GM06990 (cell line): ENCODE data around the gene FSTL1.

Experiments used
- DNase-seq: peaks from one replicate; pipeline ENCODE4 v3.0.0-alpha.2; 2011; ENCODE audit not compliant: insufficient read length; ENCODE audit errors: extremely low read depth
- H3K27me3 ChIP-seq: replicated peaks from 2 replicates; pipeline ENCODE4 v1.6.0; 2011; ENCODE audit warnings: low read length; ENCODE audit not compliant: control insufficient read depth, insufficient read depth
- H3K36me3 ChIP-seq: 2 replicates; pipeline ENCODE4 v1.5.1; 2011; ENCODE audit warnings: low read length; ENCODE audit not compliant: control insufficient read depth, insufficient read depth
- H3K4me3 ChIP-seq: replicated peaks from 2 replicates; pipeline ENCODE4 v1.5.1; 2011; ENCODE audit warnings: low read depth, mild to moderate bottlenecking, control low read depth, low read length
- TF ChIP-seq, protein P1 (sequence below): IDR thresholded peaks from 2 replicates; pipeline ENCODE4 v1.5.1; 2011; ENCODE audit warnings: low read length, control low read depth, mild to moderate bottlenecking, inconsistent platforms; ENCODE audit not compliant: insufficient read depth, poor library complexity, severe bottlenecking

Gene FSTL1

DNA sequence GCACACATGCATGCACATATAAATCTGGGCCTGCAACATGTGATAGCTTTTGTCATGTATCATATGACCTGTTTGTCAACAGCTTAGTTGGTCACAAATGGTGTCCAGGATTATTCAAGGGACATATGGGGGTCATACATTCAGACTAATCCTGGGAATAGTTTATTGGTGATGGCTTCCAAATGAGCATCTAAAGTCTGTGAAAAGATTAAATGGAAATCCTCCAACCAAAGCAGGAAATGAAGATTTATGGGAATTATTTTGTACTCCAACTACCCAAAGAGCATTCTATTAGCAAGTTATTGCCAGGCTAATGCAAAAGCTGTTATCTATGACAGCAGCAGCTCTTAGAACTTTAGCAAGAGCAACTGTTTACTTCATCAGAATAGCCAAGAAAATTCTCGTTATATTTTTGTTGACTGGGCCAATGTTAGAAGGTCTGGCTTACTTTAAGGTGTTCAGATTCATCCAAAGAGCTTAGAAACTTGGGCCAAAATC is 7.1 kb downstream of the FSTL1 start:
- no peak for DNase-seq
- no peak overlapping the region for H3K4me3 ChIP-seq
- no peaks in the 10 kb centered on the region for H3K36me3 ChIP-seq
- TF ChIP-seq, protein P1, sequence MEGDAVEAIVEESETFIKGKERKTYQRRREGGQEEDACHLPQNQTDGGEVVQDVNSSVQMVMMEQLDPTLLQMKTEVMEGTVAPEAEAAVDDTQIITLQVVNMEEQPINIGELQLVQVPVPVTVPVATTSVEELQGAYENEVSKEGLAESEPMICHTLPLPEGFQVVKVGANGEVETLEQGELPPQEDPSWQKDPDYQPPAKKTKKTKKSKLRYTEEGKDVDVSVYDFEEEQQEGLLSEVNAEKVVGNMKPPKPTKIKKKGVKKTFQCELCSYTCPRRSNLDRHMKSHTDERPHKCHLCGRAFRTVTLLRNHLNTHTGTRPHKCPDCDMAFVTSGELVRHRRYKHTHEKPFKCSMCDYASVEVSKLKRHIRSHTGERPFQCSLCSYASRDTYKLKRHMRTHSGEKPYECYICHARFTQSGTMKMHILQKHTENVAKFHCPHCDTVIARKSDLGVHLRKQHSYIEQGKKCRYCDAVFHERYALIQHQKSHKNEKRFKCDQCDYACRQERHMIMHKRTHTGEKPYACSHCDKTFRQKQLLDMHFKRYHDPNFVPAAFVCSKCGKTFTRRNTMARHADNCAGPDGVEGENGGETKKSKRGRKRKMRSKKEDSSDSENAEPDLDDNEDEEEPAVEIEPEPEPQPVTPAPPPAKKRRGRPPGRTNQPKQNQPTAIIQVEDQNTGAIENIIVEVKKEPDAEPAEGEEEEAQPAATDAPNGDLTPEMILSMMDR: no peak
- H3K27me3 ChIP-seq: no peaks in the 10 kb centered on the region; the same call in 1 of the 2 replicates

DNA sequence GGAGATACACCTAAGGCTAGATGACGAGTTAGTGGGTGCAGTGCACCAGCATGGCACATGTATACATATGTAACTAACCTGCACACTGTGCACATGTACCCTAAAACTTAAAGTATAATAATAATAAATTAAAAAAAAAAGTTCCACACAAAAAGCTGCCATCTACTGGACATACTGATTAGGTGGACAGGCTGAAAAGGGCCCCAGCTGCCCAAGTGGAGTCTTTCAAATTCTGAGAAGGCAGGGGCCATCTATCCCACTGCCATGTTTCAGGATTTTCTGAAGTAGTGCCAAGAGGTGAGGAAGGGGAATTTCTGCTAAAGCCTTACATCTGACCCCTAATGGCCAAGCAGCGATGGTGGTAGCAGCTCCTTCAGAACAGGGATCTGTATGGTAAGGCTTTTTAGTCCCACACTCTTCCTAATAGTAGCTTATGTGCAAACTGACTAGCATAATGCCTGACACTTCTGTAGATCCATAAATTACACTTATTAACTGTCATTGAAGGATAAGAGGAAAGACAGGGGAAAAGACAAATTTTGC is 7.7 kb downstream of the FSTL1 start:
- no peaks in the 10 kb centered on the region for H3K36me3 ChIP-seq
- DNase-seq: no peak
- H3K4me3 ChIP-seq: no peak overlapping the region
- TF ChIP-seq, protein P1: no peak
- no peaks in the 10 kb centered on the region; the same call in 1 of the 2 replicates for H3K27me3 ChIP-seq

DNA sequence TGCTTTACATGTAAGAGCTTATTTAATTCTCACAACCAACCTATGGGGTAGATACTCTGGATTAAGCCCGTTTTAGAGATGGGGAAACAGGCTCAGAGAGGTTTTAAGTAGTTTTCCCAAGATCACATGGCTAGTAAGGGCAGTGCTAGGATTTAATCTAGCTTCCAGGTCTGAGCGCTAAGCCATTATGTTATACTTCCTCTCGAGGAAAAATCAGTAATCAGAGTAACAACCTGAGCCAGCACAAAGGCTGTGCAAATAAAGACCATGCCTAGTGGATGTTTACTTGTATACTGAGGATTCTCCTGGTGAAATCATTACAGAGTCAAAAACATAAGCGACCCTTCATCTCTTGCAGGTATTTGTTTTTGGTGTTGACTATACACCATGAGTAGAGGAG is 9.0 kb downstream of the FSTL1 start:
- TF ChIP-seq, protein P1: no peak
- no peak for DNase-seq
- Histone ChIP-seq H3K27me3 (no peaks in the 10 kb centered on the region; the same call in 1 of the 2 replicates), H3K36me3 (no peaks in the 10 kb centered on the region), H3K4me3 (no peak overlapping the region)

DNA sequence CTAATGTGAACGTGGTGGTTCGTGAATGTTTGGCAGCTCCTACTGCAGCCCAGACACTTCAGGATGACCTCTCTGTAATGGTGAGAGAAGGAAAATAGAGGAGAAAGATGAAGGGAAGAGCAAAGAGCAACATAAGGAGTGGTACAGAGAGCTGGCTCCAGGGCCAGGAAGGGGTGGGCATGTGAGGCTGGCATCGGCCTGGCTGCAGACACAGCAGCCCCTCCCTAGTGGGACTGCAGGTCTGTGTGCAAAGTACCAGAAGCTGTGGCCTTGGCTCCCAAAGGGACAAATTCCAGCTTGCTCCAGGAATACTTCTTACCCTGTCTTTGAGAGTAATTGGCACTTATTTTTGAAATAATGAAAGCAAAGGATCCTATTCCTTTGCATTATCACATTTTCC is 10.0 kb downstream of the FSTL1 start:
- DNase-seq: no peak
- Histone ChIP-seq H3K27me3 (no peaks in the 10 kb centered on the region; the same call in 1 of the 2 replicates), H3K36me3 (no peaks in the 10 kb centered on the region), H3K4me3 (no peak overlapping the region)
- TF ChIP-seq, protein P1: no peak

DNA sequence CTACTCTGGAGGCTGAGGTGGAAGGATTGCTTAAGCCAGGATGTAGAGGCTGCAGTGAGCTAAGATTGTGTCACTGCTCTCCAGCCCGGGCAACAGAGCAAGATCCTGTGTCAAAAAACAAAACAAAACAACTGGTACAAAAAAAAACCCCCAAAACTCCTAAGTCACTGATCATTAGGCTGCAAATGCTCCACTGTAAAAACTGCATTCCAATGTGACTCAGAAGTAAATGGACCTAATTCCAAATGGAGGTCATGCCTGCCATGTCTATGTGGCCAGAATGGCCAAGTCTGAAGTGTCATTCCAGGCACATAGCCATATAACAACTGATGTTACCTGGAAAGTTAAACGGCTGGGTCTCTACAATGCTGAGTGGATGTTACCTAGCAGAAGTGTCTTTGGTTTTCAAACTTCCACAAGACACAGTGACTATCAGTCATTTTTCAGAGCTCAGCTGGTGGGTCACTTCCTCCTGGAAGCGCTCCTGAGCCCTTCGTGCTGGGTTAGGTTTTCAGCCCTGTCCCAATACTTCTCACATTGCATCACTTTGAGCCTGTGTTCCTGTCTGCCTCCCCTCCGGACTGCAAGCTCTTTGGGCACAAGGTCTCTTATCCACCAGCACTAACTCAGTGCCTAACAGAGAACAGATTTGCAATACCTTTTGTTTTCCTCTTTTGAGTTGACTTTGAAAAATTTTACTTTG is 10.6 kb downstream of the FSTL1 start:
- no peak for DNase-seq
- H3K36me3 ChIP-seq: no peaks in the 10 kb centered on the region

More for the DNA sequence above, 10.6 kb downstream of the FSTL1 start:
- Histone ChIP-seq H3K4me3 (no peak overlapping the region), H3K27me3 (no peaks in the 10 kb centered on the region; the same call in 1 of the 2 replicates)
- TF ChIP-seq, protein P1: no peak
